GM18505 (cell line): ENCODE data around the gene FN3KRP.

Source experiments
- ATAC-seq: cut with Tn5 transposase; IDR thresholded peaks from one replicate; pipeline ENCODE4 v1.9.1; 2021; ENCODE audit not compliant: unreplicated experiment
- POLR2A ChIP-seq: IDR thresholded peaks from 4 replicates; pipeline ENCODE4 v1.6.1; 2011; ENCODE audit warnings: borderline replicate concordance; ENCODE audit not compliant: insufficient read depth, insufficient read length; ENCODE audit errors: extremely low read depth

Gene FN3KRP

DNA sequence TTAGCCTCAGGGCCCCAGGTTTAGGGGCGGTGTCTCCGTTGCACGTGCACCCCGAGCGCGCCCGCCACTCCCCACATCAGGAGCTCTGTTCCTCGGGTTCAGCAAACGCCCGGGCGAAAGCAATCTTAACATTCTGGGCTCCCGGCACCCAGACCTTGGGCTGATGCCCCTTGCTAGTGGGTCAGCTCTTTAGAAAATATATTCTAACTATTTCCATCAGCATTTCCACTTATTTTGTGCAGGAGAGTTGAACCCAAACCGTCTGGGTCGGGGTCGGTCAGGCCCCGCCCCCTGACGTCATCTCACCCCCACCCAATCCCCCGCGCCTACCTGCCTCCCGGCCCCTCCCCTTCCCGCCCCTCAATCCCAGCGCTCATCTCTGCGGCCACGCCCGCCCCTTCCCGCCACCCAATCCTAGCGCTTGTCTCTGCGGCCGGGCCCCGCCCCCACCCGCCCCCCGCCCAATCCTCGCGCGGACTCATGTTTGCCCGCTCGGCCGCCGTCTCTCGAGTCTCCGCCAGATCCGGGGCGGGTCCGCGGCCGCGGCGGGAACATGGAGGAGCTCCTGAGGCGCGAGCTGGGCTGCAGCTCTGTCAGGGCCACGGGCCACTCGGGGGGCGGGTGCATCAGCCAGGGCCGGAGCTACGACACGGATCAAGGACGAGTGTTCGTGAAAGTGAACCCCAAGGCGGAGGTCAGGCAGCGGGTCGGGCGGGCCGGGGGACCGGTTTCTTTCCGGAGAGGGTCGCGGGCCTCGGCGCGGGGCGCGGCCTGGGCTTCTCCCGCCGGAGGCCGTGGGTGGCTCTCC is at the start of gene FN3KRP:
TSS of gene FN3KRP (plus strand) at position 504 of the 808 bp plus-strand sequence. CDS start at position 554, 50 bp downstream.
- peak; percentile 72 for TF ChIP-seq POLR2A
- peak; percentile 64 for ATAC-seq

- no peak for TF ChIP-seq POLR2A
- no peak for ATAC-seq
Measured at GRCh38 chr17:82666931-82667667, 49.4 kb upstream of the FN3KRP start.

DNA sequence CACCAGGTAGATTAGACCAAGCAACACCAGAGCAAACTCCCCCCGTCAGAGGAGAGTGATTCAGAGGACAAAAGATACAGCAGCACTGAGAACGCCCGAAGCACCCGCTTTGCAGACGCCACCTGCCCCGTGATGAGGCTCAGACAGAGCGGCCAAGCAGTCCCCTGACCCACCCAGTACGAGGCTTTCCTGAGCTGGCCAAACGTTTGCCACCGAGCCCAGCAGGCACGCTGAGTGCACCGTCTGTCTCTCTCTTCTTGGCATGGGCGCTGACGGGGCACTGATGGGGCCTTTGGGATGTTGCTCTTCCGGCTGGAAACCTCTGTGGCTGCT is 48.9 kb upstream of the FN3KRP start:
- no peak for ATAC-seq
- no peak for TF ChIP-seq POLR2A

DNA sequence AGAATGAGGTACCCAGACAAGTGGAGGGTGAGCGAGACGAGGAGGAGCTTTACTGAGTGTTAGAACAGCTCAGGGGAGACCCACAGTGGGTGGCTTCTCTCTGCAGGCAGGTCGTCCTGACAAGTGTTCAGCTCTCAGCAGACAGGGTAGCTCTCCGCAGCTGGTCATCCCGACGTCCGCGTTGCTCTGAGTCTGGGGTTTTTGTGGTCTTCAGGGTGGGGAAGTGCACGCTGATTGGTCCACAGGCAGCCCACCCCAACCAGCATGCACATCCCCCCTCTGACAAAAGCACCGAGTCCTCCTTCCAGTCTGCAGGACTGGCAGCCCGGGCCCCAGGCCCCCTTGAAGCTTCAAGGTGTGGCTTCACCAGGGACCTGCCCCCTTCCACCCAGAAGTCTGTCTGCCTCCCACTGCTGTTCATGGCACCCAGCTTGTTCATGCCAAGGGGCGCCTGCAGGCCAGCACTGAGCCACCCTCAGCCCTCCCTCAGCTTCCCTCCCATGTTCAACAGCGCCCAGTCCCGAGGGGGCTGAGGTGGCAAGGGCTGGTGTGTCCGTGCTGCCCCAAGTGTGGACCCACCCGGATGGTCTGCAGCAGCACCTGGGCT is 48.4 kb upstream of the FN3KRP start:
- TF ChIP-seq POLR2A = no peak
- no peak for ATAC-seq

GRCh38 chr17:82668631-82669099 is 47.8 kb upstream of the FN3KRP start:
- no peak for ATAC-seq

GRCh38 chr17:82670661-82671450 is 45.6 kb upstream of the FN3KRP start:
- no peak for TF ChIP-seq POLR2A
- ATAC-seq = no peak

More at GRCh38 chr17:82668631-82669099, 47.8 kb upstream of the FN3KRP start:
- no peak for TF ChIP-seq POLR2A

DNA sequence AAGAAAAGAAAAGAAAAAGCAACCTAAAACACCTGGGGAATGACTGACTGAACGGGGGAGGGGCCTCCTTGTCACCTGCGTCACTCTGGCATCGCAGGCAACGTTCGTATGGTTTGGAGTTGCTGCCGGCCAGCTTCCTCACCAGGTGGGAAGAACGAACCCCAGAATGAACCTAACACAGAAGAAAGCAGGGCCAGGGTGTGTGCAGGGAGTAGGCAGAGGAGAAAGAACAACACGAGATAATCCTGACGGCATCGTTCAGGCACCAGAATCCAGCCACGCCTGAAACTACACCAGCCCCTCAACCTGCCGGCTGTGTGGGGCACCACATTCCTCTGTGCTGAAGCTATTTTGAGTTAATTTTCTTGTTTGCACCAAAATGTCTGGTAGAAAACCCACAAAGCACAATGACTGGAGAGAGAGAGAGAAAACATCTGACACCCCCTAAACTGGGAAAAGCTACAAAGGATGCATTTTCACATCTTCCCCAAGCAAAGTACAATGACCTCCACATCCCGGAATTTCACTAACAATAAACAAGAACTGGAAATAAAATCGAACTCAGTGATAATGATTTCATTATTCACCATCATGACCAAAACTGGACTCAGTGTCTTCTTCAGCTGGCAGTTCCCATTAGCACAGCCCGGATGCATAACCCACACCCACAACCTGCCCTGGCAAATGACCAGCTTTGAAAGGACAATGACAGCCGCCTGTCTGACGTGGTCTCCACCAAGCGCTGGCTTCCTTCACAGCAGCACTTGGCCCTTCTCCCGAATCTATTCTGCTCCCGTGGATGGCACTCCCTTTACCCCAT is 41.6 kb upstream of the FN3KRP start:
- ATAC-seq = no peak
- no peak for TF ChIP-seq POLR2A

GRCh38 chr17:82675476-82676245 is 40.8 kb upstream of the FN3KRP start:
- TF ChIP-seq POLR2A = no peak
- no peak for ATAC-seq

DNA sequence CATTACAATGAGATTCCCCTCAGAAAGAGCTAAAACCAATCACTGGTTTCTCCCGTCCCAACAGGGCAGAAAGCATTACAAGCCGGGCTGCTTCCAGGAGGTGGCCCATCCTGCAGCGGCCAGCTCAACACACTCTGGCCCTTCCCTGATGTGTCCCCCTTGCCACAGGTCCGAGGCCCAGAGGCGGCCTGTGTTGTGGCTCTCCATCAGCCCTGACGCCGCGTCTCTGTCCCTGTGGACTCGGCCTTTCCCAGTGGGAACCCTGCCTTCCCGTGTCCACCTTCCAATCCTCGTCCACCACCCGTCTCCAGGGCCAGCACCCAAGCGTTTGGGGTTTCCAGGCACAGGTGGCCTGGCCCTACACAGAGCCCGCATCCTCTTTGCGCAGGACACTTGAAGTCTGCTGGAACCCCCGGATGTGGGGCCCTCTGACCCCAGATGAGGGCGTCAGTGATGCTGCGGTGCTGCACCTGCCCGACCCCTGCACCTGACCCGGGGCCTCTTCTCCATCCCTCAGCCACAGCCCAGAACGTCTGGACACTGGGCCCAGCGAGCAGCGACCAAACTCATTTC is 39.1 kb upstream of the FN3KRP start:
- no peak for TF ChIP-seq POLR2A
- no peak for ATAC-seq

GRCh38 chr17:82678265-82678891 is 38.1 kb upstream of the FN3KRP start:
- no peak for ATAC-seq

More at GRCh38 chr17:82678265-82678891, 38.1 kb upstream of the FN3KRP start:
- no peak for TF ChIP-seq POLR2A
